ENCODE measurements around the gene SDK2. TPM values are rescaled to one million over a fixed set of nuclear protein-coding genes. Genes with fewer than 3 reads are reported as not detected.

SDK2 gene
- total RNA-seq, 2 experiments from 2014 or later: 10.5 to 11.9 TPM

GRCh38 chr17:73610331-73610911 lies 33.8 kb downstream of the SDK2 start:
- H3K27ac Mint-ChIP-seq: no peak overlapping the region
- CTCF ChIA-PET: interaction anchor here (0.6 kb wide), 1 partner anchor 80 kb away, joined by 3 read pairs; no protein-coding TSS in a partner anchor
- POLR2A ChIA-PET: no interaction called here
- no peak for DNase-seq
- no peaks in the 10 kb centered on the region for H3K36me3 Mint-ChIP-seq (ENCODE audit: low read depth)
- no peak overlapping the region for H3K4me3 Mint-ChIP-seq
- no peaks in the 10 kb centered on the region for H3K9me3 Mint-ChIP-seq
- H3K4me1 Mint-ChIP-seq: peaks cover 5% of the 10 kb centered on the region
- H3K27me3 Mint-ChIP-seq: peaks cover 2% of the 10 kb centered on the region

DNA sequence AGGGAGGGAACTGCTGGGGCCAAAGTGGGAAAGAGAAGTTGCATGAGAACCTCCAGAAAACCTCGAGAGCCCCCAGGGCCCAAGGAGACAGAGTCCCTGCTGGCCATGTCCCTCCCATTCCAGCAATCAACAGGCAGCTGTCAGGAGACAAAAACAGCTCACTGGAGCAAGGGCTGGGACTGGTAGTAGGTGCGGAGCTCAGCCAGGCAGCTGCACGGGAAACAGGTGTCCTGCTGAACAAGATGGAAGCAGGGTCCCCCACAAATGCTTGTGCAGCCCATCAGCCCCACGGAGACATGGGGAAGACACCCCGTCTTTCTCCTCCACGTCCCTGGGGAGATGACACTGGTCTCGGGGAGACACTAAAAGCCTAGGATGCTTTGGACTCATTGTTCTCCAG lies 34.5 kb downstream of the SDK2 start:
- no peaks in the 10 kb centered on the region for H3K9me3 Mint-ChIP-seq

GRCh38 chr17:73609060-73609459 lies 35.2 kb downstream of the SDK2 start:
- no peak overlapping the region for H3K27ac Mint-ChIP-seq
- H3K4me3 Mint-ChIP-seq: no peak overlapping the region
- DNase-seq: no peak
- H3K4me1 Mint-ChIP-seq: no peaks in the 10 kb centered on the region
- H3K27me3 Mint-ChIP-seq: peaks cover 2% of the 10 kb centered on the region
- CTCF ChIA-PET: no interaction called here
- POLR2A ChIA-PET: no interaction called here
- no peaks in the 10 kb centered on the region for H3K9me3 Mint-ChIP-seq
- H3K36me3 Mint-ChIP-seq (ENCODE audit: low read depth): no peaks in the 10 kb centered on the region

More for the DNA sequence above, 34.5 kb downstream of the SDK2 start:
- POLR2A ChIA-PET: no interaction called here
- peaks cover 2% of the 10 kb centered on the region for H3K27me3 Mint-ChIP-seq
- CTCF ChIA-PET: interaction anchor here (0.6 kb wide), 1 partner anchor 79 kb away, joined by 3 read pairs; no protein-coding TSS in a partner anchor
- peaks cover 3% of the 10 kb centered on the region for H3K4me1 Mint-ChIP-seq
- H3K4me3 Mint-ChIP-seq: no peak overlapping the region
- H3K36me3 Mint-ChIP-seq (ENCODE audit: low read depth): no peaks in the 10 kb centered on the region
- no peak for DNase-seq
- no peak overlapping the region for H3K27ac Mint-ChIP-seq

- Mint-ChIP-seq H3K4me1 (no peaks in the 10 kb centered on the region), H3K27me3 (peaks cover 2% of the 10 kb centered on the region), H3K4me3 (no peak overlapping the region), H3K36me3 (ENCODE audit: low read depth) (no peaks in the 10 kb centered on the region), H3K27ac (no peak overlapping the region), H3K9me3 (no peaks in the 10 kb centered on the region)
- no peak for DNase-seq
- ChIA-PET CTCF (no interaction called here), POLR2A (no interaction called here)
These were observed 38.8 kb downstream of the SDK2 start for GRCh38 chr17:73605444-73605843.

DNA sequence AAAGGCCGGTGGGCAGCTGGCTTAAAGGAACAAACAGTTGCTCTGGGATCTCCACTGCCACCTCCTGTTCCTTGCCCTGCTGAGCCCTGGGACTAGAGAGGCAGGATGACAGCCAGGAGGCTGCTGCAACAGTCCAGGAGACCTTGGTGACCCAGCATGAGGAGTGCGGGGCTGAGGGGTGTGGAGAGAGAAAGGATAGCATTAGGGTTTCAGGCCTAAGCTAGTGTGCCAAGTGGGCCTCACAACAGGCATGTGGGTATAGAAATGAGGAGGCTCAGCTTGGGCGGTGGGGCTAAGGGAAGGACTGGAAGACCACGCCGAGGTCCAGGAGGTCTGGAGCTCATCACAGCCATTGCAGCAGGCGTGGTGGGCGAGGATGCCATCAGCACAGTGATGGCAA lies 39.8 kb downstream of the SDK2 start:
- POLR2A ChIA-PET: no interaction called here
- Mint-ChIP-seq H3K27ac (peak overlapping the region; percentile 54), H3K36me3 (ENCODE audit: low read depth) (no peaks in the 10 kb centered on the region), H3K27me3 (peaks cover 2% of the 10 kb centered on the region), H3K4me3 (no peak overlapping the region), H3K9me3 (no peaks in the 10 kb centered on the region), H3K4me1 (no peaks in the 10 kb centered on the region)
- DNase-seq: no peak
- CTCF ChIA-PET: interaction anchor here (1.2 kb wide), 1 partner anchor 12 kb away, joined by 4 read pairs; no protein-coding TSS in a partner anchor

GRCh38 chr17:73603971-73604370 lies 40.3 kb downstream of the SDK2 start:
- ChIA-PET CTCF (interaction anchor here (1.2 kb wide), 1 partner anchor 12 kb away, joined by 4 read pairs; no protein-coding TSS in a partner anchor), POLR2A (no interaction called here)
- Mint-ChIP-seq H3K9me3 (no peaks in the 10 kb centered on the region), H3K36me3 (ENCODE audit: low read depth) (no peaks in the 10 kb centered on the region), H3K27me3 (peaks cover 2% of the 10 kb centered on the region), H3K4me3 (no peak overlapping the region), H3K4me1 (no peaks in the 10 kb centered on the region), H3K27ac (no peak overlapping the region)
- no peak for DNase-seq

DNA sequence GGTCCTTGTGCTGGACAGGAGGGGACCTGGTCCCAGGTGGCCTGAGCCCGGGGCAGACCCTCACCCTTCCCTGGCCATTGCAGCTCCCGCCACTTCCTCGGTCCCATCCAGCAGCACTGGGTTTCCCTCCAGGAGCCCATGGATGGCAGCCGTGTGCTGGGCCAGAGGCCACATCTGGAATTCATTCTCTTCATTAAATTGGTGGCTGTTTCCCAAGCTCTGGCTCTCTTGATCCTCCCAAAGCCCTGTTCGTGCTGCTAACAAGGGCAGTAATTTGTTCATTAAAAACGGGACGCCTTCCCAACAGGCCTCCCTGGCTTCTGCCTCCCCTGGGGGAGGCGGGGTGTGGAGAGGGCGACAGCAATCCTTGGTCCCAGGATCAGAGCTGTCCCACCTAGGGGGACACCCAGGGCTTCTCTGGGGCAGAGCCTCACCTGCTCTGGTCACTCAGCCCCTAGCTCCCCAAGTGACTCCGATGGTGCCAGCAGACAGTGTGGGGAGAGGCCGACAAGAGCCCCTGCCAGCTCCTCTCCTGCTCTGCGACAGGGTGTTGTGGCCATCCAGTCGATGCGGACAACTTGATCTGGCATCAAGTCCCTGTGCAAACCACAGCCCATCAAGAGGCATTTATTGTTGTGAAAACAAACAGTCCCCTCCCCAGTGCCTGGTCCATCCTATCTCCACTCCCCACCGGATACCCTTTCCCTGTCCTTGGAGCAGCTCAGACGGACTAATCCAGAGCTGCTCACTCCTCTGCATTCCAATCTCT lies 44.0 kb downstream of the SDK2 start:
- Mint-ChIP-seq H3K4me1 (peaks cover 6% of the 10 kb centered on the region), H3K36me3 (ENCODE audit: low read depth) (no peaks in the 10 kb centered on the region), H3K4me3 (no peak overlapping the region), H3K27me3 (no peaks in the 10 kb centered on the region), H3K9me3 (no peaks in the 10 kb centered on the region), H3K27ac (no peak overlapping the region)
- ChIA-PET POLR2A (no interaction called here), CTCF (interaction anchor here (0.7 to 1.3 kb wide), 2 partner anchors 21 to 563 kb away, joined by 3 read pairs; no protein-coding TSS in a partner anchor)
- no peak for DNase-seq

GRCh38 chr17:73599599-73599998 lies 44.6 kb downstream of the SDK2 start:
- POLR2A ChIA-PET: no interaction called here
- Mint-ChIP-seq H3K4me1 (peaks cover 13% of the 10 kb centered on the region), H3K9me3 (no peaks in the 10 kb centered on the region), H3K27me3 (no peaks in the 10 kb centered on the region), H3K4me3 (no peak overlapping the region), H3K36me3 (ENCODE audit: low read depth) (no peaks in the 10 kb centered on the region), H3K27ac (no peak overlapping the region)
- no peak for DNase-seq
- CTCF ChIA-PET: interaction anchor here (0.7 to 1.4 kb wide), 2 partner anchors 10 to 563 kb away, joined by 3 read pairs; no protein-coding TSS in a partner anchor

GRCh38 chr17:73598212-73598611 lies 46.0 kb downstream of the SDK2 start:
- Mint-ChIP-seq H3K4me1 (peaks cover 25% of the 10 kb centered on the region), H3K27me3 (no peaks in the 10 kb centered on the region), H3K4me3 (no peak overlapping the region), H3K36me3 (ENCODE audit: low read depth) (no peaks in the 10 kb centered on the region), H3K27ac (no peak overlapping the region), H3K9me3 (no peaks in the 10 kb centered on the region)
- ChIA-PET POLR2A (no interaction called here), CTCF (interaction anchor here (1.4 kb wide), 1 partner anchor 9 kb away, joined by 3 read pairs; no protein-coding TSS in a partner anchor)
- DNase-seq: no peak

- H3K36me3 Mint-ChIP-seq (ENCODE audit: low read depth): peaks cover 2% of the 10 kb centered on the region
- ChIA-PET POLR2A (no interaction called here), CTCF (no interaction called here)
- H3K27me3 Mint-ChIP-seq: no peaks in the 10 kb centered on the region
- H3K9me3 Mint-ChIP-seq: no peaks in the 10 kb centered on the region
- peaks cover 48% of the 10 kb centered on the region for H3K4me1 Mint-ChIP-seq
- H3K27ac Mint-ChIP-seq: peak overlapping the region; percentile 58
- H3K4me3 Mint-ChIP-seq: no peak overlapping the region
- no peak for DNase-seq
These were observed 48.3 kb downstream of the SDK2 start for GRCh38 chr17:73595931-73596330.

DNA sequence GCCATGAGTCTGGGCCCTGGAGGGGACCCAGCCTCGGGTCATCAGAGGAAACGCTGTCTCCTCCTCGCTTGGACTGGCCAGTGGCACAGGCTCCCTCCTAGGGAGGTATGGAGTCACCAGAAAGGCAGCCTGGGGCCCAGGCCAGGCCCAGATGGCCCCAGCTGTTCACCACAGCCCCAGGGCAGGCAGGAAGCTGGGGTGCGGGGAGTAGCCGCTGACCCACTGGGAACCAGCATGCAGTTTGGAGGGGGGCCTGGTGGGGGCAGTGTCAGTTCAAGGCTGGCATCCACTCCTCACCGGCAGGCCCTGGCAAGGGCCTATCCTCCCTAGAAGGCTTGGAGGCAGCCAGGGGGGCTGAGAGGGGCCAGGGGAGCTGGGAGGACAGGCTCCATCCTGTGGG lies 48.8 kb downstream of the SDK2 start:
- H3K9me3 Mint-ChIP-seq: no peaks in the 10 kb centered on the region
- peaks cover 2% of the 10 kb centered on the region for H3K36me3 Mint-ChIP-seq (ENCODE audit: low read depth)
- H3K27ac Mint-ChIP-seq: no peak overlapping the region
- H3K27me3 Mint-ChIP-seq: no peaks in the 10 kb centered on the region
- H3K4me3 Mint-ChIP-seq: no peak overlapping the region
- peaks cover 51% of the 10 kb centered on the region for H3K4me1 Mint-ChIP-seq
- CTCF ChIA-PET: no interaction called here
- DNase-seq: peak; percentile 38
- POLR2A ChIA-PET: no interaction called here

DNA sequence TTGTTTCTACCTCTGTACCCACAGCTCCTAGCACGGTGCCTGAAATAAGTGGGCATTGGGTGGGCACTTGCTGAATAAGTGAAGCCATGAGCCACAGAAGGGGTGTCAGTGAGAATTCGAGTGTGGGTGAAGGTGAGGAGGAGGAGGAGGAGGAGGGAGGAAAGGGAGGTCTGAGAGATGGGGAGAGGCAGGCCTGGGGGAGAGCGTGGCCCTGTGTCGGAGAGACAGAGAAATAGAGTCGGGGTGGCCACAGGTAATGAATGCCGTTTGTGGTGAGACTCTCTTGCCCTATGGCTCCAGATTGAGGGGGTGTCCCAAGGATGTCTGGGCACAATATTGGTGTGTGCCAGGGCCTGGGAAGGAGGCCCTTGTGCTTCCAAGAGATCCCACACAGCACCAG lies 49.2 kb downstream of the SDK2 start:
- H3K9me3 Mint-ChIP-seq: no peaks in the 10 kb centered on the region
- H3K27me3 Mint-ChIP-seq: no peaks in the 10 kb centered on the region
- H3K4me1 Mint-ChIP-seq: peaks cover 56% of the 10 kb centered on the region
- H3K4me3 Mint-ChIP-seq: no peak overlapping the region
- peaks cover 2% of the 10 kb centered on the region for H3K36me3 Mint-ChIP-seq (ENCODE audit: low read depth)
- H3K27ac Mint-ChIP-seq: no peak overlapping the region
- POLR2A ChIA-PET: no interaction called here
- DNase-seq: no peak
- CTCF ChIA-PET: no interaction called here

GRCh38 chr17:73594598-73594997 lies 49.6 kb downstream of the SDK2 start:
- ChIA-PET CTCF (interaction anchor here (0.9 kb wide), 1 partner anchor 9 kb away, joined by 3 read pairs; no protein-coding TSS in a partner anchor), POLR2A (no interaction called here)
- Mint-ChIP-seq H3K9me3 (no peaks in the 10 kb centered on the region), H3K36me3 (ENCODE audit: low read depth) (peaks cover 2% of the 10 kb centered on the region), H3K4me3 (no peak overlapping the region), H3K27ac (peak overlapping the region; percentile 94), H3K27me3 (no peaks in the 10 kb centered on the region), H3K4me1 (peaks cover 60% of the 10 kb centered on the region)
- no peak for DNase-seq
